MCF 10A (cell line): ENCODE results near the gene PALS1. TPM values are rescaled to one million over a fixed set of nuclear protein-coding genes. Genes with fewer than 3 reads are reported as not detected.
A peak's percentile ranks its signal among the peaks of the same experiment; 100 is the strongest.

ENCODE experiments used
- BruUV-seq: library from RNA; stranded (reverse); fragments of 400-500 nt; replicated peaks from 2 replicates; lab custom pipeline; 2021; lab: Mats Ljungman, UMichigan
- CTCF ChIA-PET: fragments of 300-600 bp; sonication (Branson Sonifier 250); formaldehyde crosslinking; extraction: SDS; loops from one replicate; lab custom pipeline; 2021; ENCODE audit warnings: antibody characterized with exemption, inconsistent platforms; lab: Yijun Ruan, JAX
- POLR2A ChIA-PET: fragments of 300-600, 350-650 bp; sonication (Branson Sonifier 250); formaldehyde crosslinking; extraction: SDS; loops from one replicate; lab custom pipeline; 2020; ENCODE audit warnings: antibody characterized with exemption, inconsistent platforms; lab: Yijun Ruan, JAX
- DNase-seq: peaks from one replicate; pipeline ENCODE4 v3.0.0-alpha.2; 2018; ENCODE audit not compliant: unreplicated experiment
- H3K27ac Mint-ChIP-seq: one replicate; pipeline ENCODE4 v1.8.0; 2022; ENCODE audit warnings: mild to moderate bottlenecking, low read depth, mixed read lengths; ENCODE audit not compliant: unreplicated experiment
- H3K27me3 Mint-ChIP-seq: one replicate; pipeline ENCODE4 v1.8.0; 2022; ENCODE audit warnings: mixed read lengths; ENCODE audit not compliant: insufficient read depth, unreplicated experiment
- H3K36me3 Mint-ChIP-seq: one replicate; pipeline ENCODE4 v1.8.0; 2022; ENCODE audit warnings: mild to moderate bottlenecking, moderate library complexity, mixed read lengths; ENCODE audit not compliant: insufficient read depth, unreplicated experiment
- H3K4me1 Mint-ChIP-seq: one replicate; pipeline ENCODE4 v1.8.0; 2022; ENCODE audit warnings: mixed read lengths; ENCODE audit not compliant: insufficient read depth, unreplicated experiment
- H3K4me3 Mint-ChIP-seq: one replicate; pipeline ENCODE4 v1.8.0; 2022; ENCODE audit warnings: mild to moderate bottlenecking, moderate library complexity, mixed read lengths; ENCODE audit not compliant: unreplicated experiment
- H3K9me3 Mint-ChIP-seq: one replicate; pipeline ENCODE4 v1.8.0; 2022; ENCODE audit warnings: mixed read lengths; ENCODE audit not compliant: unreplicated experiment
- CTCF ChIP-seq: fragments of 200-600 bp; IDR thresholded peaks from one replicate; pipeline ENCODE4 v1.8.0; 2022; ENCODE audit warnings: antibody characterized with exemption, mild to moderate bottlenecking; ENCODE audit not compliant: unreplicated experiment
- intact Hi-C: fragments of 100-400 bp; cut with micrococcal nuclease; formaldehyde crosslinking; loops from 2 replicates; pipeline ENCODE4 v1.14.1; 2022
- total RNA-seq: library from RNA; stranded (reverse); gene quantifications from 2 replicates; pipeline ENCODE4 v1.2.3, GENCODE V29; 2022

Gene PALS1
- total RNA-seq, 1 experiment from 2014 or later, result 21.4 TPM

- DNase-seq, result no peak
- Mint-ChIP-seq H3K27me3 (no peaks in the 10 kb centered on the region), H3K4me3 (no peak overlapping the region), H3K4me1 (peaks cover 4% of the 10 kb centered on the region), H3K27ac (no peak overlapping the region), H3K36me3 (no peaks in the 10 kb centered on the region), H3K9me3 (no peaks in the 10 kb centered on the region)
- CTCF ChIA-PET, result interaction anchor here (0.5 to 0.6 kb wide), 3 partner anchors 9 to 1453 kb away, joined by 3 to 5 read pairs (median 4); no protein-coding TSS in a partner anchor
- no TSS peak for BruUV-seq
- POLR2A ChIA-PET, result interaction anchor here (1.5 to 2.4 kb wide), 2 partner anchors 10 to 128 kb away, joined by 5 to 12 read pairs; partner anchors contain the start of genes ATP6V1D, EIF2S1 and PALS1
- no peak for TF ChIP-seq CTCF
- intact Hi-C loops, result no loop called here
These were observed 9.2 kb upstream of the PALS1 start for GRCh38 chr14:67232066-67232465.

GRCh38 chr14:67232621-67233020, 8.6 kb upstream of the PALS1 start:
- Mint-ChIP-seq H3K4me1 (peaks cover 4% of the 10 kb centered on the region), H3K36me3 (no peaks in the 10 kb centered on the region), H3K4me3 (no peak overlapping the region), H3K27me3 (no peaks in the 10 kb centered on the region), H3K9me3 (no peaks in the 10 kb centered on the region), H3K27ac (no peak overlapping the region)
- intact Hi-C loops, result no loop called here
- ChIA-PET POLR2A (interaction anchor here (1.5 to 2.4 kb wide), 2 partner anchors 9 to 127 kb away, joined by 5 to 12 read pairs; partner anchors contain the start of genes ATP6V1D, EIF2S1 and PALS1), CTCF (interaction anchor here (0.5 to 0.6 kb wide), 5 partner anchors 8 to 1453 kb away, joined by 3 to 5 read pairs (median 3); partner anchors contain the start of gene PALS1)
- no peak for DNase-seq
- no peak for TF ChIP-seq CTCF
- BruUV-seq, result no TSS peak

- DNase-seq, result no peak
- no TSS peak for BruUV-seq
- Mint-ChIP-seq H3K27ac (no peak overlapping the region), H3K9me3 (no peaks in the 10 kb centered on the region), H3K4me1 (peaks cover 8% of the 10 kb centered on the region), H3K4me3 (no peak overlapping the region), H3K36me3 (no peaks in the 10 kb centered on the region), H3K27me3 (no peaks in the 10 kb centered on the region)
- ChIA-PET POLR2A (no interaction called here), CTCF (interaction anchor here (0.7 kb wide), 1 partner anchor 8 kb away, joined by 3 read pairs; no protein-coding TSS in a partner anchor)
- intact Hi-C loops, result no loop called here
- TF ChIP-seq CTCF, result no peak
These were observed 3.6 kb upstream of the PALS1 start for GRCh38 chr14:67237591-67237990.

- H3K27me3 Mint-ChIP-seq, result no peaks in the 10 kb centered on the region
- intact Hi-C loops, result no loop called here
- no TSS peak for BruUV-seq
- H3K9me3 Mint-ChIP-seq, result no peaks in the 10 kb centered on the region
- peak overlapping the region; percentile 80 for H3K4me3 Mint-ChIP-seq
- no peak for TF ChIP-seq CTCF
- no peak overlapping the region for H3K27ac Mint-ChIP-seq
- H3K36me3 Mint-ChIP-seq, result no peaks in the 10 kb centered on the region
- no peak for DNase-seq
- POLR2A ChIA-PET, result interaction anchor here (0.8 to 3.8 kb wide), 3 partner anchors 8 to 53 kb away, joined by 3 to 33 read pairs (median 23); no protein-coding TSS in a partner anchor
- CTCF ChIA-PET, result no interaction called here
- peaks cover 10% of the 10 kb centered on the region for H3K4me1 Mint-ChIP-seq
These were observed 1.7 kb upstream of the PALS1 start for GRCh38 chr14:67239582-67239981.
